Medulla oblongata (tissue), 1 donor: Measurements from ENCODE around the gene PHF12.
"Not testable (repeated sequence)": the region's sequence is repeated elsewhere in the genome, so short reads cannot be mapped to it uniquely, and the experiment has no call there.

Experiments used
- DNase-seq: peaks from one replicate; pipeline ENCODE4 v3.0.0-alpha.2; 2015; ENCODE audit errors: extremely low spot score

PHF12 gene

DNA sequence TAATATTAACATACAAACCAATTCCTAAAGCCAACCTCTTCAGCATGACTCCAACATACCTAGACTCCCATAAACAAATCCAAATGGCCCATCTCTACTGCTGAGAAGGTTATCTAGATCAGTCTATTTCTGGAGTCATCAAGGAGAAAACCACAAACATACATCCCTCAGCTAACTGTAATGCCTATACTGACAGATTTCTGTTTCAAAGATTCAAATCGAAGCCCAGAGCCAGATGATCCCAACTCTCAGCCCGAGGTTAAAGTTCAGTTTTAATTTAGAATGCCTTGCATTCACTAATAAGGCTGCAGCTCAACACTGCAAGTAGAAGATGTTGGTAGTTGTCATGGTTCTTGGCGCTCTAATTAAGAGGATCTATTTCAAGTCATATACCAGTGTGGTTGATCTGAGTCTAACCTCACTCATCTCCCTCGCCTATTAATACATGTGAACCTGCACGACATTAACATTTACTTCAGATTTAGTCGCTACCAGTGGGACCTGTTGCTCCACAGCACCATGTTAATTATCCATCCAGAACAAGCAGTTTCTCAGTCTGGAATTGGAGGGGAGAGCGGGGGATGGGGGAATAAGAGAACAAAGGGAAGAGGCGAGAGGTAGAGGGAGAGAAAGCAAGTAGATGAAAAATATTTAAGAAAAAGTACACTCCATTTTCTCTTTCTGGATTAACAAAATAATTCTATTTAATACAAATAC lies 15.4 kb downstream of the PHF12 start:
- peak; percentile 37 for DNase-seq

DNA sequence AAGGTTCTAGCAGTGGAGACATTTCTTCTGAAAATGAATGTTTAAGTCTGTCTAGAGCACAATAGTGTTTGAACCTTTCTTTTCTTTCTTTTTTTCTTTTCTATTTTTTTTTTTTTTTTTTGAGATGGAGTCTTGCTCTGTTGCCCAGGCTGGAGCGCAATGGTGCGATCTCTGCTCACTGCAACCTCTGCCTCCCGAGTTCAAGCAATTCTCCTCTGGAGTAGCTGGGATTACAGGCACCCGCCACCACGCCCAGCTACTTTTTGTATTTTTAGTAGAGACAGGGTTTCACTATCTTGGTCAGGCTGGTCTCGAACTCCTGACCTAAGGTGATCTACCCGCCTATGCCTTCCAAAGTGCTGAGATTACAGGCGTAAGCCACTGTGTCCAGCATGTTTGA lies 16.8 kb downstream of the PHF12 start:
- not testable (repeated sequence) for DNase-seq

DNA sequence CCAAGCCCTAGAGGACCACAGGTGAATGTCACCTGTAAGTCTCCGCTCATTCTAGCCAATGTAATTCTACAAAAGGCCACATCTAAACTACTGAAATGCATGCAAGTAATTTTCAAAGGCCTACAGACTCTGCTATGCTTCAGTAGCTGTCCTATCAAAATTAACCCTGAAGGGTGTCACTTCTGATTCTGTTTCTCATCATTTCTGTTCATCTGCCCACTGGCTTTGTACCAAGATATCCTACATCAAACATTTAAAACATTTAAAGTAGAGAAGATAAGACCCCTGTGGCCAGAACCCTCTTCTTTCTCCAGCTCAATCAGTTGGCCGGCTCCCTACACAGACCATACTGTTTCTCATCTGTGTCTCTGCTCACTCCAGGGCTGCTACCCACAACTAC lies 21.5 kb downstream of the PHF12 start:
- no peak for DNase-seq

DNA sequence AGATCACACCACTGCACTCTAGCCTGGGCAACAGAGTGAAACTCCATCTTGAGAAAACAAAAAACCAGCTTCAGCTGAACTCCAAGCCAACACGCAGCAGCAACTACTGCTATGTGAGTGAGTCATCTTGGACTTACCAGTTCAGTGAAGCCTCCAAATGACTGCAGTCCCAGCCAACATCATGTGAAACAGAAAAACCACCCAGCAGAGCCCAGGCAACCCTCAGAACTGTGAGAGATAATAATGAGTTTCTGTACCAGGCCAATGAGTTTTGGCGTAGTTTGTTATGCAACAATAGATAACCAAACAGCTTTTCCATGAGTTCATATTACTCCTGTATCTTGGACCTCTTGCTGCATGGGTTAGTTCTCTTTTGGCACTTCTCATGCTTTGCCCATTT lies 23.3 kb downstream of the PHF12 start:
- DNase-seq, result no peak

DNA sequence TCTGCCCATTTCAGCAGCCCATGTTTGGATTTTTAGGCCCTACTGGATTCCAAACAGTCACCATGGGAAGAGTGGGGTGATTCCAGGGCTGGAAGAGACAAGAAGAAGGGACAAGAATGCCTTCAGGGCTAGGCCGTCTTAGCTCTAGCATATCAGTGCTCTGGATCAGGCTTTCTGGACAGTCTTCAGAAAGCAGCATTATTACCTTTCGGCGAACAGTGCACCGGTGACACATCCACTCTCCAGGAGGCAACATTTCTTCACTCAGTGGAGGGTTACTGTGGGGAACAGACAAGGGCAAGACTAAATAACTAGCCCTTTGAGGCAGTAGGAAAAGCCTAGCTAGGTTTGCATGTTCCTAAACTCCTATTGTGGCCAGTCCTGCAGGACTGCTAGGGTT lies 24.5 kb downstream of the PHF12 start:
- DNase-seq, result no peak

DNA sequence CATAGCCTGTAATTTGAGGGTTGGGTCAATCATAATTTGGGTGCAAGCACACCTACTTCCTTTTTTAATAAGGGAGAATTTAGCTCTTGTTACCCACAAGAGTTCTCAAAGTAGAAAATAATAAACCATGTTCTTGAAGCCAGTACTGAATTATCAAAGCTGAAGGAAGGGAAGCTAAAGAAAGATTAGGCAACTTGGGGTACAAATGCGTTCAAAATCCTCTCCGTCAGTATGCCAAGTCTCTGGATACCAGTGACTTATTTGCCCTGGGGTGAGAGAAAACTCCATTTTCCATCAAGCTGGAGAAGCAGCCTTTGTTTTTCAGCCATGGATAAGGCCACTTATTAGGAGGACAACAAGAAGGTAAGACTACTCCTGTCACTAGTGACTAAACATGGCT lies 25.0 kb downstream of the PHF12 start:
- no peak for DNase-seq

DNA sequence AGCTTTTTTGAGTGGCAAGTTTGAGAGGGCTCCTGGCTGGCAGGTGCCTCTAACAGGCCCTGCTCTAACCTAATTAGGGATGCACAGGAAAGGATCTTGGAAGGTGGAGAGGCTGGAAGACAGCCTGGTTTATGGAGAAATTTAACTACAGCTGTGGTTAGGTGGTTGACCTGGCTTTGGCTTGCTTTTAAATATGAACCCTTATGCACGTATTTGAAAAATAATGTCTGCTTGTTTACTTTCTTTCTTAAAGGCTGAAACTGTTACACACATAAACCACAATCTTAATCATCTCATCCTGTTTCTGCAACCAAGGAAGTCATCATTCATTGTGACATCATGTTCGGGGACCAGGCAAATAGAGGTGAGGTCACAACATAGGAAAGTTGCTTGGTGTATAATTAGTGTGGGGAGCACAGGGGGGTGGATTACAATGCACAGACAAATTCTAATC lies 25.4 kb downstream of the PHF12 start:
- no peak for DNase-seq

DNA sequence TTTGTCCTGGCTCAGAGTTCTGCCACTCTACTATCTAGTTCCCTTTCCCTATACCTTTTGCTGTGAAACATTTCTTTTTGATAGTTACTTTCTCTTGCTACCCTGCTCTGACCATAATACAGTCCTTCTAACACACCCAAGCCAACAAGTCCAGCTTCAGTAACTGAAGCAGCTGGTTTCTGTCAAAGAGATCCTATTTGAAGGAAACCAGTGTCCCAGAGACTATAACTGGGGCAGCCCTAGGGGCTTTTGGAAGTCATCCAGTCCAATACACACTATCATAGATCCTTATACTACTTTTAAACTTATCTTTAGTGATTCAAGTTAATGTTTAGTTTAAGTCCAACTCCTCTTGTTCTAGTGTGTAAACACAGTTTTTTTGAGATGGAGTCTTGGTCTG lies 31.1 kb downstream of the PHF12 start:
- DNase-seq, result no peak

DNA sequence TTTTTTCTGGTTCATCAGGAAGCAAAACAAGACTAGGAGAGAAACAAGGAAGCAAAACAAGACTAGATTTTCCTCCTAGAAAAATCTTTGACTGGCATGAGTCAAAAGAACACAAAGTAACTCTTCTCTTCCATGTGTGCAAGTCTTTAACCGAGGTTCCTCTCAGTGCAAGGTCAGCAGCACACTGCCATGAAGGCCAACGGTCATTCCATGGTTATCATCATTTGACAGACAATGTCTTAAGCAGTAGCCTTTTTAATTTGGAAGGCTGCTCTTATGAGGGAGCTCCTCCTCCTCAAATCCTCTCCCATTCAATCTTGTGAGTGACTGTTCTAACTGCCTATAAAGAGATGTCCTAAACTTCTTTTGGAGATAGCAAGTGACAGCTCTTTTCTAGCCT lies 33.0 kb downstream of the PHF12 start:
- no peak for DNase-seq

DNA sequence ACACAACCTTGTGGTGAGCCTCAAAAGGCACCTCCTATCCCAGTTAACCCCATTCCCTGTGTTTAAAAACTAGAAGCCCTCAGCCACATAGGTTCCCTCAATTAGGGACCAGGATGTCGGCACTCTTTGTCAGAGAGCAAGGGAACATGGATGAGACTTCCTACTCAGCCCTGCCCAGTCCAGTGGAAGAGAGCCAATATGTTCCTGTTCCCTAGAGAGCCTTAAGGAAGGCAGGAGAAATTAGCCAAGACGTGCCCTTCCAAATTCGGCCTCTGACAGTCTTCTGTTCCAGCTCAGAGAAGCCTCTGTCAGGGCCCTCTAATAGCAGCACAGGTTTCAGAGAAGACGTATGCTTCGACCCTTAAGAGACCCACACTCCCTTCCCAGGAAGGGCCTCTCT lies 33.9 kb downstream of the PHF12 start:
- no peak for DNase-seq

DNA sequence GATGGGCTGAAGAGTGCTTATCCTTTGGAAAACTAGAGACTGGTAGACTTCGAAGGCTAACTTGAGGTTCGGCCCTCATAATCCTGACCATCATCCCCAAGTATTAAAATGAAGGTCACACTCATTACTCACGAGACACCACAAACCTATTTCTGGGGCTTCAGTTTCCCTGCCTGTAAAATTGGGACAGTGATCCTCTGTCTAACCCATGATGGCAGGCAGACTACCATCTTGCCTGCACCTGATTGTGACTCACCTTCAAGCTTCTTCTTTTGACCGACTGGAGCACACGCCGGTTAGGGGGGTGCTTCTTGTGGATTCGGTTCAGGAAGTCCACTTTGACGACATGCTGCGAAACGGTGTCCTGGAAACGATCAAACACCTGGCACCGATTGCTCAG lies 34.3 kb downstream of the PHF12 start:
- DNase-seq, result no peak

DNA sequence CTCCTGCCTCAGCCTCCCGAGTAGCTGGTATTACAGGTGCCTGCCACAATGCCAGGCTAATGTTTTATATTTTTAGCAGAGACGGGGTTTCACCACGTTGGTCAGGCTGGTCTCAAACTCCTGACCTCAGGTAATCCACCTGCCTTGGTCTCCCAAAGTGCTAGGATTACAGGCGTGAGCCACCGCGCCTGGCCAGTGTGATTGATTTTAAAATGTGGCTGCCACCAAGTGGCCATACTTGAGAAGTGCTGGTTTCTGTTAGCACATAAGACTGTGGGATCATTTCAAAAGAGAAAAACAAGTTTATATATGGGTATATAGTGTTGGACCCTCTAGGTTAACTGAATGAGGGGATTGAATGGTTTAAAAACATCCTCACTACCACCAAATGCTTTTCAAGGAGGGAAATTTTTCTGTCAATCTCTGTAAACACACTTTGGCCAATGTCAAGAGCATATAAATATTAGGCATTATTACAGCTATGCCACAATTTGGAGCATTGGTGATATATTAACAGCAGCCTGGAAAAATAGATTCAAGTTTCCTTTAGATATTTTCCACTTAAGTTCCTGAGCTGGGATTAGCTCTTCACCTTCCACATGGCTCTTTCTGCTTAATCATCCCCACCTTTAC lies 34.9 kb downstream of the PHF12 start:
- peak; percentile 54 for DNase-seq

DNA sequence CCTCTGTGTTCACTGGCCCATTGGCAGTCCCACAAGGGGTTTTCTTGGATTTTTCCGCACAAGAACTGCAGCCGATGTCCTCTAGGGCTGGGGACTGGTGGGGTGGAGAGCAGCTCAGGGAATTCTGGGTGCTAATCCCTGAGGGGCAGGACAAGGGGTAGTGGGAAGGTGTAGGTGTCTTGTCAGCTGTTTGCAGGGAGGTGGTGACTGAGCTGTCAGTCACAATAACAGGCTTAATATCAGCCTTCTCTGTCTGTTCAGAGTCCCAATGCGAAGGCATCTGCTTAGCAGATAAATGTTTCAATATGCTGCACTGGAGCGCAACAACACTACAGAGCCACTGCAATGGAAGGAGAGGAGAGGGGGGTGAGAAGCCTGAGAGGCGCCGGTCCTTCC lies 38.4 kb downstream of the PHF12 start:
- no peak for DNase-seq

DNA sequence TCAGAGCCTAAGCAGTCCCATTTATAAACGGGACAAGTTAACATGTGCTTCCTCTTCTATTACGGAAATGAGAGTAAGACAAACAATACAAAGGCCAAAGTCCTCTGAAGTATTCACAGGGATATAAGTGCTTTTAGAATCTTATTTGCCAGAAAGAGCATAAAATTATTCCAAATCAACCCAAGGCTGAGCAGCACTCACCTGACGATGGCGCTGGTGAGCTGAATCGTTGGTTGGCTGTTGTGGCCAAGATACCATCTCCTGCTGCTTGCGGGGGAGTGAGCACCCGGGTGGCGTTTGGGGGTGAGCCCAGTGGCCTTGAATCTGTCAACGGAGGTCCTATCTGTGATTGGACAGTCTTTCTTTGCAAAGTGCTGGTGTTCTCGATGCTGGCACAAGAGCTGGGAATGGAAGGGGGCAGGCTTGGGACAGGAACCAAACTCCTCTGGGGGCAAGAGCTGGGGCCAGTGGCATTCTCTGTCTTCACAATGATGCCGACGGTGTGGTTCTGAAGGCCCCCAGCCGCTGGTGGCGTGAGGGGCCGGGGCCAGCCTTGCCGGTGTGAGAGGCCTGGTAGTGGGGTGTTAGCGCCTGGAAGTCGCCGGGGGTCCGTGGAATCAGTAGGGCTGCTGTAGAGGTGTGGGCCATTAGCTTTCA lies 38.9 kb downstream of the PHF12 start:
- no peak for DNase-seq

DNA sequence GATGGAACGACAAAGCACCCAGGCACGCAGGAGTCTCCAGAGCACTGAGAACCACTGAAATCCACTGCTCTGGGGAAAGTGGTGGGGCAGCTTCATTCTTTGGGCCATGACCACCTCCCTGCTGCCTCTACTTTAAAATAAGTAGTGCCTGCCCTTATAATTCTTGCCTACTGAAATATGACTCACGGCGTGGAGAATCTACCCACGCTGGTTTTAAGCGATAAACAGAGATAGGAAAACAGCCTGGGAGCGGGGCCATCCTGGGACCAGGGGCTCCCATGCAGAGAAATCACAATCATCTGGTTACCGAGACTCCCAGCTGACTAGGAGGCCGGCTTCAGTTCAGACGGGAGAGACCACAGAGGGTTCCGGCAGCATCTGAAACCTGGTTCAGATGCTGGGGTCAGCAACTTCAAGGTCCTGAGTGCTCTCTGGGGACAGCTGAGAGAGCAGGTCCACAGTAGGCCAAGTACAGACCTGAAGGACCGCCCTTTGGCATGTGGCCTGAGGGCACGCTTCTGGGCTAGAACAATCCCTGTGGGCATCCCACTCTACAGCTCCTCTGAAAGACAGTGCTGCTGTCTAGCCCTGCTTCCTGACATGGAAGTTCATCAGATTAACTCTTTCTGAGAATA lies 39.8 kb downstream of the PHF12 start:
- no peak for DNase-seq

DNA sequence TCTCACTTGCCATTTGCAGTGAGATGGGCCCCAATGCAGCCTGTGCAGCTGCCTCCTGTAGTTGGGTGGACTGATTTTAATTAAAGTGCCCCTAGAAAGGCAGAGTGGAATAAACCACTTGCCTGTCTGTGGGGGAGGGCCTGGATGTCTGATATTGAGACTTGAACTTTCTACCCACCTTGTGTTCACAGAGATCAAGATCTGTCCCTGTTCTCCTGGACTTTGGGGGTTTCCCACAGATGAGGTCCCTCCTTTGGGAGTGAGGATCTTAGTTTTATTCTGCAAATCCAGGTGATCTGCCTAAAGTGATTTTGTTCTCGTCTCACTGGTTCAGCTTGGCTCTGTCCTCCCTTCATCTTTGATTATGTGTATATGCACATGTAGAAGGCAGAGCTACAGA lies 40.8 kb downstream of the PHF12 start:
- no peak for DNase-seq

DNA sequence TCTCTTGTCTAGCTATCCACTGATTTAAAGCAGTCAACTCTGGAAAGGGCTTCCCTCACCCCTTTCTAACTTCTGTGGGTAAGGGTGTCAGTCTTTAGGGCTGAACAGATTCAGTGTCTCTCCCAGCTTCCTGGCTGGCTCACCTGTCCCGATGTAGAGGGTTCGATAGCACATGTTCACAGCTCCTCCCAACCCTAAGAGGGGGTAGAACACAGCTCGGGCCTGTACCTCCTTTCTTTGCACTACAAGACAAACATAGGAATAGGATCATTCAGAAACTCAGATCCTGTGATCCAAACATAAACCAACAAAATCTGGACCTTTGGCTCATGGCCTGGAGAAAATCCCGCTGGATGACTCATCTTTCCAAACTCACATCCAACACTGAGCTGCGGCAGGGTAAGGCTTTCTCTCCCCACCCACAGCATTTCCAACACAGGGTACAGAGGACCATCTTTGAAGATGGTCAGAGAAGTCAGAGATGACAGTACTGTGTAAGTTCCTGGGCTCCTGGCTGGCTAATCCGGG lies 42.6 kb downstream of the PHF12 start:
- no peak for DNase-seq

DNA sequence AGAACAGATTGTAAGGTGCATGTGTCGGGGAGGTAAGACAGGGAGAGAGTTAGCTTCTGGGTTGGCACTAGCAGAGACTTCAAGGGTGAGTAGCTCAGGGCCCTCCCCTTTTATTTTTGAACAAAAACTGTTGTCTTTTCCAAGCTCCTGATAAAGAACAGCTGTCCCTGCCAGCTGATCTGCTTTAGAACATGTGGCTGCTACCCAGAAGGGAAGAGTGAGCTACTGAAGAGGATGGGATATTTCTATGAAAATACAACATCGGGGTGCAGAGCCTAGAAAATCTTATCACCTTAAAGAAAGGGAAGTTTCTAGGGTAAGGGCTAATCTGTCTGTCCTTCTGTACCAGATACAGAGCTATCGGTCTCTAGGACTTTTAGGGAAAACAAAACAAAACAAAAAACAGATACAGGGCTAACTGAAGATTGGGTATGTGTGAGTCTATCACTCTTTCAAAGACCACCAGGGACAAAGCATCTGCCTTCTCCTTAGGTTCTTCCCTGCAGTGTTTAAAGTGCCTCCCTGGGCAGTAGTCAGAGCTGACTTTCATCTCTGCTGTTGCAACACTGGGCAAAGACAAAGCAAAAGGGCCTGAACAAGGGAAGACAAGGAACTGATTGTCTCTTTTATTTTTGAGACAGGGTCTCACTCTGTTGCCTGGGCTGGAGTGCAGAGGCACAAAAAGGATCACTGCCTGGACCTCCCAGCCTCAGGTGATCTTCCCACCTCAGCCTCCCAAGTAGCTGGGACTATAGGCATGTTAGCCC lies 43.4 kb downstream of the PHF12 start:
- DNase-seq, result peak; percentile 45

DNA sequence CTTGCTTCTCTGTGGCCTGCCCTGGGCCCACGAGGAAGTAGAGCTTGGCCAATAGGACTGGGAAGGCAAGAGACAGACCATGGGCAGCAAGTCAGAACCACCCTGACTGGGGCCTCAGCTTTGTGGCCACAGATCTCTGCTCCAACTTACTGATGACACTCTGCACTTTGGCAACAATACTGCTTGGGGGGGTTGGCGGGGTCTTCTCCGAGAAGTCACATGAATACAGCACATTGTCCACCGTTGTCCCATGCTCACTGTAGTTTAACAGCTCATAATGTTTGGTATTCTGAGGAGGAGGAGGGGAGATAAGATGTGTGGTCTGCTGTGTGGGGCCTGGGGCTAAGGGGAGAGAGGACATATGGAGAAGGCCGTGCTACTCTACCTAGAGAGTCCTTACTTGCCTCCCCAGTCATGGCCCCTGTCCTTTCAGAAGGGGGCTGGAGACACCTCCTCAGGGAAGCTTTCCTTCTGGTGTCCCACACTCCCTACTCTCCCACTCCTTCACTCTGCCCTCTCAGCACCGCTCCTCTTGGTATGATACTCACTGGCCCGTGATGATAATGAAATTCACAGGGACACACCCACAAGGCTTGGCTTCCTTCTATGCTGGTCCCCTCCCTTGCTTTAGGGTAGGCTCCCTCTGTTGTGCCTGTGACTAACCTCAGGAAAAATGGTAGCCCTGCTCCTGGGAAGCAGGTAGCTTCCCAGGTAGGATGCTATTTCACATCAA lies 44.4 kb downstream of the PHF12 start:
- no peak for DNase-seq

DNA sequence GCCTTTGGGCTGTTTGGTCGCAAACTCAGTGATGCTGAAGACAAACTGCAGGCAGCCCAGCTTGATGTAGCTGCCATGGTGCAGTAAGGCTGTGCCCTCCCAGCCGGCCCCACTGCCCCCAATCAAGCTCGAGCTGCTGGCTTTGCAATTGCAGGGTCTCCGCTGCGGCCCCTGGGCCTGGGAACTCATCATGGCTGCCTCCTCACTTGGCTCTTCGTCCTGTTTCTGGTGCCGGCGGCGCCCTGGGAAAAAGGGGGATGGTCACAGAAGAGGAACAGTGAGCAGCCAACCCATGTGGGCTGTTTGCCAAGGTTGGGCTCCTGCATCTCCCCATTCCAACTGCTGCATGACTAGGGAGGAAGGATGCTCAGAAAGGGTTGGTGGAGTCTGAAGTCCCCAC lies 45.0 kb downstream of the PHF12 start:
- no peak for DNase-seq

DNA sequence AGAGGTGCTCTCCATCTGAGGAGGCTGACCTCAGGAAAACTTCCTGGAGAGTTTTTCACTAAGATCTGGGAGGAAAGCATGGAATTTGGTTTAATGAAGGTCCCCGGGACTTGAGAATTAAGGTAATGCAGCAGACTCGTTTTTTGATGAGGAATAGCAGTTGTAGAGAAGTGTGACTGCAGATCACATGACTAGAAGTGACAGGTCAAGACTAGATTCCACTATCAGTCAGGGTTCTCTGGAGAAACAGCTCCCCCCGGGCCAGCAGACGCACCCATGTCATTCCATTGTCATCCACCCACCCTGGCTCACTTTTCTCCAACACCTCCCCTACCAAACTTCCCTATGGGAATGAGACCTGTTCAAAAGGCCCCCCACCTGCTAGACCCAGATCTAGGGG lies 46.5 kb downstream of the PHF12 start:
- DNase-seq, result no peak
